H9 (cell line): ENCODE results near the gene ATP5MG. TPM values are rescaled to one million over a fixed set of nuclear protein-coding genes. Genes with fewer than 3 reads are reported as not detected.

Experiments
- DNase-seq: peaks from one replicate; pipeline ENCODE4 v3.0.0-alpha.2; 2017
- H2AFZ ChIP-seq: one replicate; pipeline ENCODE4 v1.6.1; 2013; ENCODE audit warnings: mild to moderate bottlenecking, low read length, control low read depth, moderate library complexity
- H2AK5ac ChIP-seq: 2 replicates; pipeline ENCODE4 v1.6.1; 2013; ENCODE audit warnings: low read length, control low read depth, mixed read lengths; ENCODE audit not compliant: insufficient read length
- H2BK120ac ChIP-seq: one replicate; pipeline ENCODE4 v1.6.1; 2013; ENCODE audit warnings: low read depth, mild to moderate bottlenecking, low read length, control low read depth, inconsistent platforms; ENCODE audit not compliant: poor library complexity, severe bottlenecking
- H2BK12ac ChIP-seq: 2 replicates; pipeline ENCODE4 v1.6.1; 2013; ENCODE audit warnings: low read length, control low read depth, mixed read lengths, low read depth; ENCODE audit not compliant: insufficient read length
- H2BK15ac ChIP-seq: 2 replicates; pipeline ENCODE4 v1.6.1; 2013; ENCODE audit warnings: low read depth, low read length, control low read depth
- H2BK20ac ChIP-seq: one replicate; pipeline ENCODE4 v1.6.1; 2013; ENCODE audit warnings: low read depth, mild to moderate bottlenecking, low read length, control low read depth, inconsistent platforms; ENCODE audit not compliant: poor library complexity, severe bottlenecking
- H2BK5ac ChIP-seq: 2 replicates; pipeline ENCODE4 v1.6.1; 2013; ENCODE audit warnings: low read length, control low read depth, mixed read lengths; ENCODE audit not compliant: insufficient read length
- H3K14ac ChIP-seq: 2 replicates; pipeline ENCODE4 v1.6.1; 2013; ENCODE audit warnings: low read length, control low read depth; ENCODE audit not compliant: insufficient read depth
- H3K18ac ChIP-seq: 2 replicates; pipeline ENCODE4 v1.6.1; 2013; ENCODE audit warnings: low read depth, mild to moderate bottlenecking, mixed read lengths, low read length, control low read depth; ENCODE audit not compliant: insufficient read length
- H3K23ac ChIP-seq: 2 replicates; pipeline ENCODE4 v1.6.1; 2013; ENCODE audit warnings: low read length, control low read depth, mixed read lengths, low read depth; ENCODE audit not compliant: insufficient read length
- H3K23me2 ChIP-seq: 2 replicates; pipeline ENCODE4 v1.6.1; 2013; ENCODE audit warnings: low read depth, mild to moderate bottlenecking, mixed read lengths, low read length, control low read depth; ENCODE audit not compliant: insufficient read length, poor library complexity, severe bottlenecking
- H3K27ac ChIP-seq: 2 replicates; pipeline ENCODE4 v1.5.1; 2013; ENCODE audit warnings: low read length, control low read depth, mixed read lengths, low read depth; ENCODE audit not compliant: insufficient read length
- H3K27me3 ChIP-seq: 2 replicates; pipeline ENCODE4 v1.6.1; 2013; ENCODE audit warnings: low read length, control low read depth, inconsistent platforms; ENCODE audit not compliant: insufficient read depth
- H3K4ac ChIP-seq: 2 replicates; pipeline ENCODE4 v1.6.1; 2013; ENCODE audit warnings: low read depth, mild to moderate bottlenecking, control low read depth, inconsistent platforms, low read length, moderate library complexity
- H3K4me1 ChIP-seq: 2 replicates; pipeline ENCODE4 v1.6.1; 2013; ENCODE audit warnings: low read length, control low read depth, inconsistent platforms; ENCODE audit not compliant: insufficient read depth
- H3K4me2 ChIP-seq: 2 replicates; pipeline ENCODE4 v1.6.1; 2013; ENCODE audit warnings: low read length, control low read depth, mixed read lengths; ENCODE audit not compliant: insufficient read length, insufficient read depth
- H3K56ac ChIP-seq: 2 replicates; pipeline ENCODE4 v1.6.1; 2013; ENCODE audit warnings: low read depth, mild to moderate bottlenecking, mixed read lengths, low read length, control low read depth; ENCODE audit not compliant: insufficient read length
- H3K79me1 ChIP-seq: 2 replicates; pipeline ENCODE4 v1.6.1; 2013; ENCODE audit warnings: low read depth, mild to moderate bottlenecking, moderate library complexity, low read length, control low read depth, inconsistent platforms; ENCODE audit not compliant: insufficient read depth, poor library complexity, severe bottlenecking
- H3K79me2 ChIP-seq: 2 replicates; pipeline ENCODE4 v1.6.1; 2013; ENCODE audit warnings: low read length, control low read depth, inconsistent platforms; ENCODE audit not compliant: insufficient read depth
- H3K9ac ChIP-seq: 2 replicates; pipeline ENCODE4 v1.6.1; 2013; ENCODE audit warnings: low read length, control low read depth, mixed read lengths; ENCODE audit not compliant: insufficient read length; ENCODE audit errors: extremely low read depth
- H3K9me3 ChIP-seq: one replicate; pipeline ENCODE4 v1.6.1; 2013; ENCODE audit warnings: low read depth, low read length, inconsistent platforms; ENCODE audit not compliant: control insufficient read depth
- H3T11ph ChIP-seq: one replicate; pipeline ENCODE4 v1.6.1; 2013; ENCODE audit warnings: mild to moderate bottlenecking, low read length, control low read depth, inconsistent platforms
- H4K20me1 ChIP-seq: one replicate; pipeline ENCODE4 v1.6.1; 2013; ENCODE audit not compliant: control insufficient read depth, insufficient read length, insufficient read depth
- H4K5ac ChIP-seq: 2 replicates; pipeline ENCODE4 v1.6.1; 2013; ENCODE audit warnings: low read depth, mild to moderate bottlenecking, mixed read lengths, low read length, control low read depth; ENCODE audit not compliant: insufficient read length
- H4K8ac ChIP-seq: replicated peaks from 2 replicates; pipeline ENCODE4 v1.6.1; 2013; ENCODE audit warnings: low read length, control low read depth, mixed read lengths, low read depth; ENCODE audit not compliant: insufficient read length
- H4K91ac ChIP-seq: 2 replicates; pipeline ENCODE4 v1.6.1; 2013; ENCODE audit warnings: low read depth, mild to moderate bottlenecking, moderate library complexity, mixed read lengths, low read length, control low read depth; ENCODE audit not compliant: insufficient read length
- H3K27ac Mint-ChIP-seq, 3 experiments: 2 replicates in 2 of 3; 3 replicates in 1 of 3; pipeline ENCODE4 v1.8.0; 2020 to 2021; ENCODE audit warnings: mixed read lengths in 3 of 3, mild to moderate bottlenecking in 1 of 3, moderate library complexity in 1 of 3
- H3K27me3 Mint-ChIP-seq: 2 replicates; pipeline ENCODE4 v1.8.0; 2021; ENCODE audit warnings: low read depth, mild to moderate bottlenecking, moderate library complexity, mixed read lengths
- H3K36me3 Mint-ChIP-seq, 3 experiments: 2 replicates in 2 of 3; 3 replicates in 1 of 3; pipeline ENCODE4 v1.8.0; 2020 to 2021; ENCODE audit warnings: low read depth in 3 of 3, mixed read lengths in 3 of 3; ENCODE audit not compliant: insufficient read depth in 1 of 3
- H3K4me1 Mint-ChIP-seq, 2 experiments: 2 replicates each; pipeline ENCODE4 v1.8.0; 2020; ENCODE audit warnings: mixed read lengths in 2 of 2
- H3K4me3 Mint-ChIP-seq, 2 experiments: 2 replicates in 1 of 2; 3 replicates in 1 of 2; pipeline ENCODE4 v1.8.0; 2020 to 2021; ENCODE audit warnings: mild to moderate bottlenecking in 2 of 2, mixed read lengths in 2 of 2, moderate library complexity in 1 of 2
- H3K9me3 Mint-ChIP-seq, 2 experiments: 2 replicates in 1 of 2; 3 replicates in 1 of 2; pipeline ENCODE4 v1.8.0; 2020; ENCODE audit warnings: mild to moderate bottlenecking in 2 of 2, mixed read lengths in 2 of 2, moderate library complexity in 1 of 2
- CTCF ChIP-seq: fragments of 200-600 bp; sonication (generic); conservative IDR thresholded peaks from 3 replicates; pipeline ENCODE4 v1.8.0; 2021; ENCODE audit warnings: antibody characterized with exemption, mild to moderate bottlenecking
- WGBS: extraction: QIAGEN DNeasy Blood & Tissue Kit; methylation state at CpG from one replicate; pipeline ENCODE4 v1.1.7; 2013; ENCODE audit warnings: missing lambda C conversion rate, low lambda C conversion rate, mixed read lengths; ENCODE audit not compliant: insufficient read length; ENCODE audit errors: extremely low coverage; 5-methylcytosine and 5-hydroxymethylcytosine counted together
- total RNA-seq: library from RNA; stranded (reverse); gene quantifications from 2 replicates; pipeline ENCODE4 v1.2.1, GENCODE V29; 2021

ATP5MG gene
- total RNA-seq, 1 experiment from 2014 or later: 254 TPM

- no peak overlapping the region for H2BK12ac ChIP-seq
- no peaks in the 10 kb centered on the region for H3K27me3 ChIP-seq
- no peaks in the 10 kb centered on the region for H3K79me1 ChIP-seq
- Mint-ChIP-seq H3K4me3 (peak overlapping the region; percentile 82 to 94), H3K27me3 (peaks cover 20% of the 10 kb centered on the region), H3K4me1 (peaks cover 30 to 31% of the 10 kb centered on the region in 2 experiments), H3K9me3 (no peaks in the 10 kb centered on the region), H3K36me3 (peaks cover 0 to 10% (median 2%) of the 10 kb centered on the region in 3 experiments; a peak in 5 of 7 replicates), H3K27ac (peak overlapping the region; percentile 97 to 99 (median 98))
- no peaks in the 10 kb centered on the region for H3K9me3 ChIP-seq
- no peak overlapping the region for H2BK5ac ChIP-seq
- H3K27ac ChIP-seq: no peak overlapping the region
- peaks cover 14% of the 10 kb centered on the region; the same call in 1 of the 2 replicates for H3K79me2 ChIP-seq
- H3K4me2 ChIP-seq: peak overlapping the region; percentile 99
- peaks cover 34% of the 10 kb centered on the region for H3K23me2 ChIP-seq
- WGBS: no CpG with 5 or more reads among the region's 39 CpGs
- no peaks in the 10 kb centered on the region for H4K20me1 ChIP-seq
- no peak overlapping the region for H2BK15ac ChIP-seq
- no peak overlapping the region for H2BK20ac ChIP-seq
- TF ChIP-seq CTCF: no peak
- peak overlapping the region; percentile 9; the same call in 1 of the 2 replicates for H3K14ac ChIP-seq
- H2BK120ac ChIP-seq: no peak overlapping the region
- H3K56ac ChIP-seq: no peak overlapping the region
- peak overlapping the region; percentile 22 for H2AFZ ChIP-seq
- no peak overlapping the region for H3K4ac ChIP-seq
- H3K9ac ChIP-seq: peak overlapping the region; percentile 39
- no peak overlapping the region for H4K8ac ChIP-seq
- H2AK5ac ChIP-seq: no peak overlapping the region
- H3K4me1 ChIP-seq: no peaks in the 10 kb centered on the region; the same call in 1 of the 2 replicates
- no peak overlapping the region for H4K91ac ChIP-seq
- no peak overlapping the region for H3T11ph ChIP-seq
- H4K5ac ChIP-seq: no peak overlapping the region
- H3K23ac ChIP-seq: no peak overlapping the region
- peak; percentile 74 for DNase-seq
- H3K18ac ChIP-seq: peak overlapping the region; percentile 15
Measured at GRCh38 chr11:118434553-118435289, 33.3 kb downstream of the ATP5MG start.
